Naive thymus-derived CD4-positive, alpha-beta T cell (primary cell): Measurements from ENCODE around the gene CADM1. TPM values are rescaled to one million over a fixed set of nuclear protein-coding genes. Genes with fewer than 3 reads are reported as not detected.

Source experiments
- ATAC-seq: fragments of 150-1000 bp; cut with Tn5 transposase; 2 replicates; pipeline ENCODE4 v1.10.0; 2021; ENCODE audit warnings: mild to moderate bottlenecking, moderate library complexity
- CTCF ChIA-PET: fragments of 350-600 bp; sonication (Branson Sonifier 250); formaldehyde crosslinking; loops from one replicate; lab custom pipeline; 2021; ENCODE audit warnings: antibody characterized with exemption; lab: Charles Lee
- POLR2A ChIA-PET: fragments of 350-600 bp; sonication (Branson Sonifier 250); formaldehyde crosslinking; loops from one replicate; lab custom pipeline; 2021; ENCODE audit warnings: antibody characterized with exemption, inconsistent platforms; lab: Charles Lee
- DNase-seq, 9 donors: peaks; one replicate each; pipeline versions ENCODE4 v3.0.0 to v3.0.0-alpha.2; 2020 to 2022; ENCODE audit warnings: mixed read lengths in 1 of 9
- H3K27ac ChIP-seq: one replicate; pipeline ENCODE4 v1.7.0; 2013; ENCODE audit warnings: mild to moderate bottlenecking, low read depth, low read length, moderate library complexity
- H3K27me3 ChIP-seq, 2 donors: one replicate each; pipeline ENCODE4 v1.7.0; 2013; ENCODE audit warnings: low read length in 2 of 2, mild to moderate bottlenecking in 2 of 2, moderate library complexity in 2 of 2; ENCODE audit not compliant: control insufficient read depth in 2 of 2, insufficient read depth in 2 of 2
- H3K36me3 ChIP-seq, 3 experiments: 1 replicate in 2 of 3; 2 replicates in 1 of 3; pipeline ENCODE4 v1.7.0; 2013; ENCODE audit warnings: low read length in 3 of 3, mild to moderate bottlenecking in 3 of 3, moderate library complexity in 1 of 3; ENCODE audit not compliant: insufficient read depth in 3 of 3, control insufficient read depth in 2 of 3
- H3K4me1 ChIP-seq, 2 donors: one replicate each; pipeline ENCODE4 v1.7.0; 2013; ENCODE audit warnings: low read length in 2 of 2, mild to moderate bottlenecking in 2 of 2, moderate library complexity in 1 of 2; ENCODE audit not compliant: control insufficient read depth in 2 of 2, insufficient read depth in 2 of 2
- H3K4me3 ChIP-seq: 2 replicates; pipeline ENCODE4 v1.7.0; 2013; ENCODE audit warnings: mild to moderate bottlenecking, low read length
- H3K9me3 ChIP-seq, 3 experiments: 1 replicate in 2 of 3; 2 replicates in 1 of 3; pipeline ENCODE4 v1.7.0; 2013; ENCODE audit warnings: low read length in 3 of 3; ENCODE audit not compliant: control insufficient read depth in 2 of 3
- H3K27ac Mint-ChIP-seq, 9 donors: one replicate each; pipeline ENCODE4 v1.8.0; 2020 to 2022; ENCODE audit warnings: mixed read lengths in 9 of 9, mild to moderate bottlenecking in 8 of 9, moderate library complexity in 5 of 9, inconsistent platforms in 2 of 9
- H3K27me3 Mint-ChIP-seq, 5 donors: one replicate each; pipeline ENCODE4 v1.8.0; 2021 to 2022; ENCODE audit warnings: mixed read lengths in 5 of 5, mild to moderate bottlenecking in 1 of 5
- H3K36me3 Mint-ChIP-seq, 5 donors: one replicate each; pipeline ENCODE4 v1.8.0; 2020 to 2022; ENCODE audit warnings: mixed read lengths in 5 of 5, mild to moderate bottlenecking in 3 of 5, inconsistent platforms in 1 of 5
- H3K4me1 Mint-ChIP-seq, 7 donors: one replicate each; pipeline ENCODE4 v1.8.0; 2020 to 2022; ENCODE audit warnings: mixed read lengths in 7 of 7, mild to moderate bottlenecking in 3 of 7, inconsistent platforms in 1 of 7
- H3K4me3 Mint-ChIP-seq, 10 donors: one replicate each; pipeline ENCODE4 v1.8.0; 2020 to 2022; ENCODE audit warnings: mild to moderate bottlenecking in 10 of 10, mixed read lengths in 10 of 10, moderate library complexity in 6 of 10, inconsistent platforms in 2 of 10
- H3K9me3 Mint-ChIP-seq, 11 donors: one replicate each; pipeline ENCODE4 v1.8.0; 2020 to 2022; ENCODE audit warnings: mixed read lengths in 11 of 11, mild to moderate bottlenecking in 4 of 11, inconsistent platforms in 1 of 11, moderate library complexity in 1 of 11
- intact Hi-C, 2 donors: fragments of 100-400 bp; cut with micrococcal nuclease; formaldehyde crosslinking; loops; one replicate each; pipeline ENCODE4 v1.15.1; 2023
- polyA plus RNA-seq, 2 donors: library from polyadenylated mRNA; unstranded; fragments of 300-500 nt; fragmentation: Illumina TruSeq; gene quantifications; one replicate each; pipeline ENCODE4 v1.2.3, GENCODE V29; 2021
- total RNA-seq, 6 experiments: library from RNA in 5 of 6; stranded (reverse) in 5 of 6; gene quantifications; 1 replicate in 5 of 6; 2 replicates in 1 of 6; pipeline ENCODE4 v1.2.3 and lab custom pipeline; 2021 to 2026

CADM1 gene
- total and polyA plus RNA-seq, 7 experiments from 2014 or later, result 0.29 to 2.7 (median 0.69) TPM

DNA sequence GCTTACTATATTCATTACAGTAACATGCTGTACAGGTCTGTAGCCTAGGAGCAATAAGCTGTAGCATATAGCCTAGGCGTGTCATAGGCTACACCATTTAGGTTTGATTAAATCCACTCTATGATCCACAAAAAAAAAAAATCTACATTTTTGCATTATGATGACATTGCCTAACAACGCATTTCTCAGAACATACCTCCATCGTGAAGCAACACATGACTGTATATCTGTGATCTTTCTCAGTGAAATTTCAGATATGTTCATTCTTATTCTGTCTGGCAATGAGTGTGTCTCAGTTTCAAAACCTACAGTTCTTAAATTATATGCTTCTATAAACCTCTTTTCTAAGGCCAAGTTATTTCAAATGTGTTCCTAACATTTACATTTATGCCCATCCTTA, 140.3 kb downstream of the CADM1 start:
- no peaks in the 10 kb centered on the region for H3K9me3 ChIP-seq
- intact Hi-C loops, result no loop called here
- no peaks in the 10 kb centered on the region for H3K36me3 Mint-ChIP-seq
- POLR2A ChIA-PET, result no interaction called here
- no peaks in the 10 kb centered on the region for H3K4me1 Mint-ChIP-seq
- ATAC-seq (no peak), DNase-seq (no peak)
- peaks cover 0 to under 1% (median 0%) of the 10 kb centered on the region in 5 donors for H3K27me3 Mint-ChIP-seq
- no peaks in the 10 kb centered on the region for H3K4me1 ChIP-seq
- CTCF ChIA-PET, result no interaction called here
- H3K9me3 Mint-ChIP-seq, result no peaks in the 10 kb centered on the region
- H3K36me3 ChIP-seq, result no peaks in the 10 kb centered on the region
- H3K4me3 Mint-ChIP-seq, result no peak overlapping the region
- no peaks in the 10 kb centered on the region for H3K27me3 ChIP-seq
- H3K27ac ChIP-seq, result no peak overlapping the region
- no peak overlapping the region for H3K27ac Mint-ChIP-seq
- no peak overlapping the region for H3K4me3 ChIP-seq

- Histone ChIP-seq H3K9me3 (no peaks in the 10 kb centered on the region), H3K4me3 (no peak overlapping the region), H3K27me3 (no peaks in the 10 kb centered on the region), H3K4me1 (no peaks in the 10 kb centered on the region), H3K36me3 (no peaks in the 10 kb centered on the region), H3K27ac (no peak overlapping the region)
- Mint-ChIP-seq H3K4me1 (no peaks in the 10 kb centered on the region), H3K9me3 (no peaks in the 10 kb centered on the region), H3K27me3 (peaks cover 0 to 5% (median 0%) of the 10 kb centered on the region in 5 donors), H3K4me3 (no peak overlapping the region), H3K36me3 (no peaks in the 10 kb centered on the region), H3K27ac (no peak overlapping the region)
- intact Hi-C loops, result no loop called here
- ATAC-seq (no peak), DNase-seq (no peak)
- ChIA-PET CTCF (no interaction called here), POLR2A (no interaction called here)
Measured at GRCh38 chr11:115363426-115363825, 140.8 kb downstream of the CADM1 start.

DNA sequence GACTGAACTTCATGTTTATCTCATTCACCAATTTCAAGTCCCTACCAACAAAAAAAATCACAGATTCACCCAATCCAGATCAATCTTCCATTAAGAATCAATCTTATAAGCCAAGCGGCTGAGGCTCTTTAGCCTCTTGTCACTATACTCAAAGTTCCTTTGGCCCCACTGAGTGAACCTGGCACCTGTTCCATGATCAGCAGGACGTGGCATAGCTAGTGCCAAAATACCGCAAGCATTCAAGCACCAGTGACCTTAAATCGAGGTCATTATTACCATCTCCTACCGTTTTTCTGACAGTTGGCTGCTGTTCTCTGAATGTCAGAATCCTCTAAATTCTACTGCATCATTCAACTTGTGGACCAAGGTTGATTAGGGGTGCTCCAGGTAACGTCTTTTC, 141.2 kb downstream of the CADM1 start:
- H3K36me3 Mint-ChIP-seq, result no peaks in the 10 kb centered on the region
- H3K4me3 Mint-ChIP-seq, result no peak overlapping the region
- Histone ChIP-seq H3K4me1 (no peaks in the 10 kb centered on the region), H3K36me3 (no peaks in the 10 kb centered on the region), H3K27me3 (no peaks in the 10 kb centered on the region), H3K9me3 (no peaks in the 10 kb centered on the region), H3K27ac (no peak overlapping the region), H3K4me3 (no peak overlapping the region)
- no peak overlapping the region for H3K27ac Mint-ChIP-seq
- no peaks in the 10 kb centered on the region for H3K9me3 Mint-ChIP-seq
- ChIA-PET CTCF (no interaction called here), POLR2A (no interaction called here)
- peaks cover 0 to 5% (median 0%) of the 10 kb centered on the region in 5 donors for H3K27me3 Mint-ChIP-seq
- DNase-seq (no peak), ATAC-seq (no peak)
- H3K4me1 Mint-ChIP-seq, result no peaks in the 10 kb centered on the region
- intact Hi-C loops, result no loop called here

DNA sequence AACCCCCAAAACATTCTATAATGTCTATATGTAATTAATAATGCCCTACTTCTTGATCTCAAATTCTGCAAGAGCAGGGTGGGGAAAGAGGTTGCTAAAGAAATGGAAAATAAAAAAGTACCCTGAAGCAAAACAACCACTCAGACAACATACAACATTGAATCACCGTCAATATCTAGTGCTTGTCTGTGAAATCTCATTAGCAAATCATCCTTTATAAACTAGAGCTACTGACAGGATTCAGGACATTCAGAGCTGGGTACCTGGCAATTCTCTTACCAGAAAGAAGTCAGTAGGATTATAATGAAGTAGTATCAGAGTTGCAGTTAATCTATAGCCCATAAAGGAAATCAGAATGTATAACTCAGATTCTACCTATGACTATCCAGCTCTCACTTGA, 143.2 kb downstream of the CADM1 start:
- Histone ChIP-seq H3K27me3 (no peaks in the 10 kb centered on the region), H3K4me3 (no peak overlapping the region), H3K4me1 (no peaks in the 10 kb centered on the region), H3K9me3 (no peaks in the 10 kb centered on the region), H3K27ac (no peak overlapping the region), H3K36me3 (no peaks in the 10 kb centered on the region)
- ATAC-seq (no peak), DNase-seq (no peak)
- intact Hi-C loops, result no loop called here
- Mint-ChIP-seq H3K4me1 (no peaks in the 10 kb centered on the region), H3K4me3 (no peak overlapping the region), H3K9me3 (no peaks in the 10 kb centered on the region), H3K27ac (no peak overlapping the region), H3K36me3 (no peaks in the 10 kb centered on the region), H3K27me3 (peaks cover 0 to 5% (median 0%) of the 10 kb centered on the region in 5 donors)
- ChIA-PET POLR2A (no interaction called here), CTCF (no interaction called here)

DNA sequence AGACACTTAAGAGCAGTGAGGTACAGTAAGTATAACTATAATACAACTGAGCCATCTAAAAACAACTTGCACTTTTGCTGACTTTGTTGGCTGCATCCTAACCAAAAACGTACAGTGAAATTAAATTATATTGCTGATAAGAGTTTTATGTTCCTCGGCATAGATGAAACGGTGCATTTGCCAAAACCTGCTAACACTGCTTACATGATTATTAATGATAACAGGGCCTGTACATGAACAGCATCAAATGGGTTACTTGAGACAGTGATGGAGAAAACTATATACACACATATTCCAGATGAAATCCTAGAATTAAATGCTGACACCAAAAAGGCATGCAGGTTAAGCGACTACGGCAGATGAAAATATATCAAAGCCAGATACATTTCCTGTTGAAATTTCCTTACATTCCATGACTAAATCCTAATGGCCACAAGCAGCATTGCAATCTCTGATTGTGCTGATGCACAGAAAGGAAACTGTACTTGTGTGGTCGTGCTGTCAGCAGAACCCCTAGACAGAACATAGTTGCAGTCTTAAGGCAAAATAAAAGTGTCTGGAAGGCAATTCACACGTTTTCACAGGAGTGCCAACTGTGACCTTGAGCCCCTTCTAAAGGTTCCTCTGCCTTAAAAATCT, 143.9 kb downstream of the CADM1 start:
- Mint-ChIP-seq H3K27me3 (peaks cover 0 to 5% (median 3%) of the 10 kb centered on the region in 5 donors), H3K27ac (no peak overlapping the region), H3K4me1 (no peaks in the 10 kb centered on the region), H3K36me3 (no peaks in the 10 kb centered on the region), H3K4me3 (no peak overlapping the region), H3K9me3 (peaks cover 0 to 3% (median 0%) of the 10 kb centered on the region in 11 donors)
- Histone ChIP-seq H3K36me3 (no peaks in the 10 kb centered on the region), H3K27ac (no peak overlapping the region), H3K27me3 (no peaks in the 10 kb centered on the region), H3K9me3 (no peaks in the 10 kb centered on the region), H3K4me1 (no peaks in the 10 kb centered on the region), H3K4me3 (no peak overlapping the region)
- intact Hi-C loops, result no loop called here
- ChIA-PET CTCF (no interaction called here), POLR2A (no interaction called here)
- no peak for ATAC-seq
- DNase-seq, result no peak

DNA sequence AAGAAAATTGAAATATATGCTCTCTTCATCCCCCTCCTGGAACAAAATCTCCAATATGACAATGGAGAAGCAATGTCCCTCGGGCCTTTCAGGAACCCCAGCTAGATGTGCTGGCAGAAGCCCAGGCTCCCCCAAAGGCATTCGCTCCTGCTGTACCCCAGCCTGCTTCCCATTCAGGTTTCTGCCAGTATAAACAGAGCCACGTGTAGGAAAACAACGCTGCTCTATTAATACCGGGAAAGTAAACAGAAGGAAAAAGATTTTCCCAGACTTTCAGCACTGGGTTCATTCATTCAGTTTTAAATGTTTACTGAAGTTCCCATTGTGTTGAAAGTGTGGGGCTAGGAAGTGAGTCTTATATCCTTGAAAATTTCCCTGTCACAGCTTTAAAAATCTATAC, 147.1 kb downstream of the CADM1 start:
- DNase-seq (no peak), ATAC-seq (no peak)
- Mint-ChIP-seq H3K9me3 (peaks cover 0 to 8% (median 0%) of the 10 kb centered on the region in 11 donors), H3K27me3 (peaks cover 0 to 12% (median 5%) of the 10 kb centered on the region in 5 donors), H3K4me3 (no peak overlapping the region), H3K36me3 (no peaks in the 10 kb centered on the region), H3K27ac (no peak overlapping the region), H3K4me1 (no peaks in the 10 kb centered on the region)
- Histone ChIP-seq H3K36me3 (no peaks in the 10 kb centered on the region), H3K9me3 (no peaks in the 10 kb centered on the region), H3K4me3 (no peak overlapping the region), H3K27ac (no peak overlapping the region), H3K27me3 (no peaks in the 10 kb centered on the region), H3K4me1 (no peaks in the 10 kb centered on the region)
- intact Hi-C loops, result no loop called here
- ChIA-PET POLR2A (no interaction called here), CTCF (no interaction called here)

GRCh38 chr11:115352805-115353485, 151.3 kb downstream of the CADM1 start:
- Histone ChIP-seq H3K27me3 (no peaks in the 10 kb centered on the region), H3K4me1 (no peaks in the 10 kb centered on the region), H3K36me3 (no peaks in the 10 kb centered on the region), H3K27ac (no peak overlapping the region), H3K9me3 (no peaks in the 10 kb centered on the region), H3K4me3 (no peak overlapping the region)
- Mint-ChIP-seq H3K36me3 (no peaks in the 10 kb centered on the region), H3K4me1 (no peaks in the 10 kb centered on the region), H3K4me3 (no peak overlapping the region), H3K9me3 (peaks cover 0 to 8% (median 0%) of the 10 kb centered on the region in 11 donors), H3K27ac (no peak overlapping the region), H3K27me3 (peaks cover 0 to 15% (median 11%) of the 10 kb centered on the region in 5 donors)
- POLR2A ChIA-PET, result no interaction called here
- no peak for ATAC-seq
- CTCF ChIA-PET, result no interaction called here
- no peak for DNase-seq
- intact Hi-C loops, result no loop called here
